ENCODE measurements around the gene MBTPS1.

MBTPS1 gene

GRCh38 chr16:84144209-84144858, 27.6 kb upstream of the MBTPS1 start:
- in situ Hi-C loops (cut with HindIII; ENCODE audit: low sequenced_read_pairs), result no loop called here
- peak overlapping the region; percentile 83 for H3K4me3 ChIP-seq (ENCODE audit: low read depth, low read length)
- no peak for DNase-seq (ENCODE audit: low read depth, low spot score)
- no peak for TF ChIP-seq CTCF (IDR thresholded peaks at IDR 0.05; ENCODE audit: low read depth, low read length)

GRCh38 chr16:84143784-84144199, 27.1 kb upstream of the MBTPS1 start:
- in situ Hi-C loops (cut with HindIII; ENCODE audit: low sequenced_read_pairs), result no loop called here
- H3K4me3 ChIP-seq (ENCODE audit: low read depth, low read length), result peak overlapping the region; percentile 83
- TF ChIP-seq CTCF (IDR thresholded peaks at IDR 0.05; ENCODE audit: low read depth, low read length), result no peak
- no peak for DNase-seq (ENCODE audit: low read depth, low spot score)

- no peak for TF ChIP-seq CTCF (IDR thresholded peaks at IDR 0.05; ENCODE audit: low read depth, low read length)
- in situ Hi-C loops (cut with HindIII; ENCODE audit: low sequenced_read_pairs), result no loop called here
- DNase-seq (ENCODE audit: low read depth, low spot score), result no peak
- no peak overlapping the region for H3K4me3 ChIP-seq (ENCODE audit: low read depth, low read length)
These were observed 26.3 kb upstream of the MBTPS1 start for GRCh38 chr16:84143081-84143480.

GRCh38 chr16:84141143-84141670, 24.5 kb upstream of the MBTPS1 start:
- in situ Hi-C loops (cut with HindIII; ENCODE audit: low sequenced_read_pairs), result no loop called here
- TF ChIP-seq CTCF (IDR thresholded peaks at IDR 0.05; ENCODE audit: low read depth, low read length), result no peak
- no peak for DNase-seq (ENCODE audit: low read depth, low spot score)
- H3K4me3 ChIP-seq (ENCODE audit: low read depth, low read length), result no peak overlapping the region

- in situ Hi-C loops (cut with HindIII; ENCODE audit: low sequenced_read_pairs), result no loop called here
- no peak for TF ChIP-seq CTCF (IDR thresholded peaks at IDR 0.05; ENCODE audit: low read depth, low read length)
- DNase-seq (ENCODE audit: low read depth, low spot score), result no peak
- no peak overlapping the region for H3K4me3 ChIP-seq (ENCODE audit: low read depth, low read length)
These were observed 23.0 kb upstream of the MBTPS1 start for GRCh38 chr16:84139628-84140258.

- DNase-seq (ENCODE audit: low read depth, low spot score), result peak; percentile 58
- in situ Hi-C loops (cut with HindIII; ENCODE audit: low sequenced_read_pairs), result no loop called here
- TF ChIP-seq CTCF (IDR thresholded peaks at IDR 0.05; ENCODE audit: low read depth, low read length), result no peak
- H3K4me3 ChIP-seq (ENCODE audit: low read depth, low read length), result no peak overlapping the region
These were observed 22.3 kb upstream of the MBTPS1 start for GRCh38 chr16:84138824-84139627.

Data from astrocyte of the spinal cord (primary cell).